ENCODE results near the gene CDH4. TPM values are rescaled to one million over a fixed set of nuclear protein-coding genes. Genes with fewer than 3 reads are reported as not detected.

Gene CDH4
- total RNA-seq, 2 donors from 2014 or later: 0.05 to 2.2 TPM

- no peaks in the 10 kb centered on the region for H3K9me3 ChIP-seq
- intact Hi-C loops (cut with DNase I): no loop called here
- 56% methylated on average over 3 of the region's 3 CpGs for WGBS
- no peak overlapping the region for H3K4me3 ChIP-seq
- H3K36me3 ChIP-seq: no peaks in the 10 kb centered on the region
- H3K27me3 ChIP-seq (replicated peaks; ENCODE audit: insufficient read depth): no peaks in the 10 kb centered on the region
- DNase-seq (ENCODE audit: low spot score): no peak
- no peaks in the 10 kb centered on the region for H3K4me1 ChIP-seq (replicated peaks)
- H3K27ac ChIP-seq: no peak overlapping the region
- TF ChIP-seq POLR2A (IDR thresholded peaks at IDR 0.05) (no peak), POLR2AphosphoS5 (IDR thresholded peaks at IDR 0.05) (no peak), CTCF (IDR thresholded peaks at IDR 0.05) (no peak)
Measured at GRCh38 chr20:61674688-61675087, 422.6 kb downstream of the CDH4 start.

- TF ChIP-seq POLR2AphosphoS5 (IDR thresholded peaks at IDR 0.05) (no peak), CTCF (IDR thresholded peaks at IDR 0.05) (no peak), POLR2A (IDR thresholded peaks at IDR 0.05) (no peak)
- Histone ChIP-seq H3K27ac (no peak overlapping the region), H3K9me3 (no peaks in the 10 kb centered on the region), H3K4me3 (no peak overlapping the region), H3K4me1 (replicated peaks) (no peaks in the 10 kb centered on the region), H3K36me3 (no peaks in the 10 kb centered on the region), H3K27me3 (replicated peaks; ENCODE audit: insufficient read depth) (no peaks in the 10 kb centered on the region)
- no peak for DNase-seq (ENCODE audit: low spot score)
- intact Hi-C loops (cut with DNase I): no loop called here
- WGBS: 66% methylated on average over 2 of the region's 2 CpGs
Measured at GRCh38 chr20:61677928-61678327, 425.9 kb downstream of the CDH4 start.

GRCh38 chr20:61678437-61678836 lies 426.4 kb downstream of the CDH4 start:
- TF ChIP-seq CTCF (IDR thresholded peaks at IDR 0.05) (no peak), POLR2A (IDR thresholded peaks at IDR 0.05) (no peak), POLR2AphosphoS5 (IDR thresholded peaks at IDR 0.05) (no peak)
- no peak for DNase-seq (ENCODE audit: low spot score)
- Histone ChIP-seq H3K4me3 (no peak overlapping the region), H3K9me3 (no peaks in the 10 kb centered on the region), H3K4me1 (replicated peaks) (no peaks in the 10 kb centered on the region), H3K36me3 (no peaks in the 10 kb centered on the region), H3K27me3 (replicated peaks; ENCODE audit: insufficient read depth) (no peaks in the 10 kb centered on the region), H3K27ac (no peak overlapping the region)
- WGBS: 90% methylated on average over 8 of the region's 8 CpGs
- intact Hi-C loops (cut with DNase I): no loop called here

GRCh38 chr20:61679473-61679872 lies 427.4 kb downstream of the CDH4 start:
- Histone ChIP-seq H3K4me3 (no peak overlapping the region), H3K27ac (no peak overlapping the region), H3K36me3 (no peaks in the 10 kb centered on the region), H3K27me3 (replicated peaks; ENCODE audit: insufficient read depth) (no peaks in the 10 kb centered on the region), H3K4me1 (replicated peaks) (no peaks in the 10 kb centered on the region), H3K9me3 (no peaks in the 10 kb centered on the region)
- TF ChIP-seq CTCF (IDR thresholded peaks at IDR 0.05) (no peak), POLR2AphosphoS5 (IDR thresholded peaks at IDR 0.05) (no peak), POLR2A (IDR thresholded peaks at IDR 0.05) (no peak)
- over 99% methylated on average over 10 of the region's 10 CpGs for WGBS
- intact Hi-C loops (cut with DNase I): no loop called here
- no peak for DNase-seq (ENCODE audit: low spot score)

GRCh38 chr20:61680096-61680495 lies 428.0 kb downstream of the CDH4 start:
- Histone ChIP-seq H3K9me3 (no peaks in the 10 kb centered on the region), H3K27ac (no peak overlapping the region), H3K36me3 (no peaks in the 10 kb centered on the region), H3K4me1 (replicated peaks) (no peaks in the 10 kb centered on the region), H3K4me3 (no peak overlapping the region), H3K27me3 (replicated peaks; ENCODE audit: insufficient read depth) (no peaks in the 10 kb centered on the region)
- intact Hi-C loops (cut with DNase I): no loop called here
- DNase-seq (ENCODE audit: low spot score): no peak
- no peak for TF ChIP-seq CTCF (IDR thresholded peaks at IDR 0.05)
- no peak for TF ChIP-seq POLR2A (IDR thresholded peaks at IDR 0.05)
- no peak for TF ChIP-seq POLR2AphosphoS5 (IDR thresholded peaks at IDR 0.05)
- 95% methylated on average over 7 of the region's 7 CpGs for WGBS

Measured in prostate gland (tissue), 2 donors.